Esophagus muscularis mucosa (tissue), 3 donors: Measurements from ENCODE around the gene AUTS2.

Source experiments
- POLR2A ChIP-seq: fragments of 450-650 bp; IDR thresholded peaks from one replicate; pipeline ENCODE4 v1.6.1; 2017; ENCODE audit warnings: antibody characterized with exemption, moderate library complexity, mild to moderate bottlenecking, low read depth
- POLR2AphosphoS5 ChIP-seq, 2 donors: sonication (generic); formaldehyde crosslinking; IDR thresholded peaks; one replicate each; pipeline ENCODE4 v1.6.1; 2017; ENCODE audit warnings: antibody characterized with exemption in 2 of 2
- TF ChIP-seq, protein P1 (sequence below), 3 experiments: fragments of 200-600 bp in 2 of 3; fragments of 450-650 bp in 1 of 3; sonication (generic) in 2 of 3; IDR thresholded peaks; one replicate each; pipeline ENCODE4 v1.5.1; 2017 to 2019; ENCODE audit warnings: antibody characterized with exemption in 3 of 3, mild to moderate bottlenecking in 2 of 3, moderate library complexity in 1 of 3

DNA sequence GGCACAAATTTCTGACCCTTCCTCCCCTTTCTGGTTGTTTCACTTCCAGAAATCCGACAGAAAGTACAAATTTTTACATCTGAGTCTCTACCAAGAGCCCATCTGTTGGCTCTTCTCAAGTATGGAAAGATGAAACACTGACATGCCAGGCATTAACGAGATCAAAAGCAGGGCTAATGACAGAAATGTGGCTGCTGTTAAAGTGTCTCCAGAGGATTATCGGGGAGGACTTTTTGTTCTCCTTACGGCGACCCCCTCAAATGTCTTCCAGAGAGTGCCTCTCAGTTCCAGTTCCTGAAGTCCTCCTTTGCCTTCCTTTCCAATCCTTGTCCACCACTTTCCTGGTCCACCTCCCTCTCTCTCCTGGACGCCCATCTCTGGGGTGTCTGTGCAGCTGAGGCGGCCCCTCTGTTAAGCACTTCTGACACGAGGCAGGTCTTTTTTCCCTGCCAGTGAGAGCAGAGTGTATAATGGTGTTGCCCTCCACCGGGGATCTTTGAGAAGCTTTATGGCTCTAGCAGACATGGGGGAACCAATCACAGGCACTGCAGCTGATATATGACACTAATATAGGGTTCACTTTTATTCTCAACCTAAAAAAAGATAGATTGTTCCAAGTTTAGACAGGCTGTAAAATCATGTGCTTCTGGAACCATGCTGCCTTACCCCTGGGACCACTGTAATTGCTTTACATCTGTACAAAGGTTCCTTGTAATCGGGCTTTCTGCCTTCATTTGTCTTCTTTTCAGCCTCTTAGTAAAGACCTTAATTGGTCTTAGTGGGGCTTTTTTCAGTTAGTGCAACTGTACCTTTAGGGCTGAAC lies 757.1 kb downstream of the AUTS2 start:
- TF ChIP-seq, protein P1, sequence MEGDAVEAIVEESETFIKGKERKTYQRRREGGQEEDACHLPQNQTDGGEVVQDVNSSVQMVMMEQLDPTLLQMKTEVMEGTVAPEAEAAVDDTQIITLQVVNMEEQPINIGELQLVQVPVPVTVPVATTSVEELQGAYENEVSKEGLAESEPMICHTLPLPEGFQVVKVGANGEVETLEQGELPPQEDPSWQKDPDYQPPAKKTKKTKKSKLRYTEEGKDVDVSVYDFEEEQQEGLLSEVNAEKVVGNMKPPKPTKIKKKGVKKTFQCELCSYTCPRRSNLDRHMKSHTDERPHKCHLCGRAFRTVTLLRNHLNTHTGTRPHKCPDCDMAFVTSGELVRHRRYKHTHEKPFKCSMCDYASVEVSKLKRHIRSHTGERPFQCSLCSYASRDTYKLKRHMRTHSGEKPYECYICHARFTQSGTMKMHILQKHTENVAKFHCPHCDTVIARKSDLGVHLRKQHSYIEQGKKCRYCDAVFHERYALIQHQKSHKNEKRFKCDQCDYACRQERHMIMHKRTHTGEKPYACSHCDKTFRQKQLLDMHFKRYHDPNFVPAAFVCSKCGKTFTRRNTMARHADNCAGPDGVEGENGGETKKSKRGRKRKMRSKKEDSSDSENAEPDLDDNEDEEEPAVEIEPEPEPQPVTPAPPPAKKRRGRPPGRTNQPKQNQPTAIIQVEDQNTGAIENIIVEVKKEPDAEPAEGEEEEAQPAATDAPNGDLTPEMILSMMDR (IDR thresholded peaks at IDR 0.05): no peak
- TF ChIP-seq POLR2A: no peak
- no peak for TF ChIP-seq POLR2AphosphoS5 (IDR thresholded peaks at IDR 0.05)
